HepG2 (cell line): ENCODE data around the gene HOXC10. TPM values are rescaled to one million over a fixed set of nuclear protein-coding genes. Genes with fewer than 3 reads are reported as not detected.
A peak's percentile ranks its signal among the peaks of the same experiment; 100 is the strongest.

ENCODE experiments used
- ATAC-seq: fragments of 200-7000 bp; cut with Tn5 transposase; 3 replicates; pipeline ENCODE4 v1.9.1; 2020; ENCODE audit warnings: mild to moderate bottlenecking, moderate library complexity
- BruUV-seq: library from RNA; stranded (reverse); fragments of 400-500 nt; replicated peaks from 2 replicates; lab custom pipeline; 2021; lab: Mats Ljungman, UMichigan
- CTCF ChIA-PET: fragments of 300-600 bp; formaldehyde crosslinking; extraction: SDS; loops from one replicate; lab custom pipeline; 2021; ENCODE audit warnings: low total read pairs, inconsistent platforms, low intra/inter-chr PET ratio; lab: Yijun Ruan, JAX
- POLR2A ChIA-PET: fragments of 350-600 bp; sonication (Branson Sonifier 250); formaldehyde crosslinking; loops from one replicate; lab custom pipeline; 2020; ENCODE audit warnings: antibody characterized with exemption, inconsistent platforms; lab: Yijun Ruan, JAX
- DNase-seq: peaks from one replicate; pipeline ENCODE4 v3.0.0-alpha.2; 2015; ENCODE audit warnings: low spot score
- FAIRE-seq: peaks from 3 replicates; lab custom pipeline; 2011; peaks lifted over from hg19 to GRCh38; lab: Jason Lieb, UNC
- H2AFZ ChIP-seq: one replicate; pipeline ENCODE4 v1.6.1; 2011; ENCODE audit warnings: low read length, inconsistent platforms
- H3K27ac ChIP-seq: fragments of 300-600 bp; 3 replicates; pipeline ENCODE4 v1.8.0; 2011; ENCODE audit warnings: mixed run types, mild to moderate bottlenecking, mixed read lengths, low read length, inconsistent platforms; ENCODE audit not compliant: insufficient read depth; ENCODE audit errors: extremely low read length
- H3K27me3 ChIP-seq, 2 experiments: fragments of 200-600 bp in 1 of 2; 2 replicates in 1 of 2; 3 replicates in 1 of 2; pipeline versions ENCODE4 v1.6.0 to v1.8.0; 2011; ENCODE audit warnings: low read length in 2 of 2, mild to moderate bottlenecking in 2 of 2, moderate library complexity in 2 of 2, inconsistent platforms in 1 of 2; ENCODE audit not compliant: insufficient read depth in 2 of 2, control insufficient read depth in 1 of 2
- H3K36me3 ChIP-seq, 2 experiments: fragments of 200-600 bp in 1 of 2; replicated peaks in 1 of 2; 2 replicates in 1 of 2; 3 replicates in 1 of 2; pipeline versions ENCODE4 v1.5.1 to v1.8.0; 2011; ENCODE audit warnings: low read length in 2 of 2, inconsistent platforms in 1 of 2; ENCODE audit not compliant: insufficient read depth in 2 of 2, control insufficient read depth in 1 of 2
- H3K4me1 ChIP-seq: 2 replicates; pipeline ENCODE4 v1.5.1; 2012; ENCODE audit warnings: low read length, inconsistent platforms; ENCODE audit not compliant: insufficient read depth
- H3K4me2 ChIP-seq: 2 replicates; pipeline ENCODE4 v1.6.0; 2011; ENCODE audit warnings: low read depth, low read length, inconsistent platforms
- H3K4me3 ChIP-seq, 3 experiments: fragments of 200-600 bp in 1 of 3; sonication (generic), shearing (Covaris generic) in 1 of 3; replicated peaks in 1 of 3; 2 replicates each; pipeline ENCODE4 v1.5.1; 2011 to 2016; ENCODE audit warnings: low read length in 3 of 3, inconsistent platforms in 2 of 3, low read depth in 2 of 3, mild to moderate bottlenecking in 2 of 3, control low read depth in 1 of 3, mixed read lengths in 1 of 3; ENCODE audit not compliant: insufficient read depth in 1 of 3
- H3K79me2 ChIP-seq: one replicate; pipeline ENCODE4 v1.6.1; 2011; ENCODE audit warnings: low read length, inconsistent platforms; ENCODE audit not compliant: insufficient read depth
- H3K9ac ChIP-seq: 2 replicates; pipeline ENCODE4 v1.6.0; 2011; ENCODE audit warnings: mild to moderate bottlenecking, low read depth, low read length, inconsistent platforms; ENCODE audit not compliant: insufficient read depth
- H3K9me3 ChIP-seq: 2 replicates; pipeline ENCODE4 v1.5.1; 2012; ENCODE audit warnings: mild to moderate bottlenecking, low read length
- H4K20me1 ChIP-seq: 2 replicates; pipeline ENCODE4 v1.6.0; 2011; ENCODE audit warnings: inconsistent platforms, mild to moderate bottlenecking, low read length, moderate library complexity; ENCODE audit not compliant: insufficient read depth
- GATAD2A ChIP-seq: IDR thresholded peaks from 2 replicates; pipeline ENCODE4 v1.6.1; 2016
- HMGXB4 ChIP-seq, 2 experiments: sonication (generic) in 1 of 2; formaldehyde crosslinking in 1 of 2; IDR thresholded peaks; 2 replicates each; pipeline versions ENCODE4 v1.4.0 to v1.6.1; 2018 to 2020; ENCODE audit warnings: missing genetic modification reagents in 2 of 2, borderline replicate concordance in 1 of 2, low read depth in 1 of 2, mild to moderate bottlenecking in 1 of 2, missing biosample characterization in 1 of 2
- IKZF1 ChIP-seq: fragments of 450-650 bp; IDR thresholded peaks from 2 replicates; pipeline ENCODE4 v1.7.1; 2016
- ISX ChIP-seq: sonication (generic); formaldehyde crosslinking; conservative IDR thresholded peaks from 2 replicates; pipeline ENCODE4 v1.5.0; 2020; ENCODE audit warnings: missing genetic modification reagents
- POGK ChIP-seq: sonication (generic); formaldehyde crosslinking; conservative IDR thresholded peaks from 2 replicates; pipeline ENCODE4 v1.8.0; 2022; ENCODE audit warnings: mild to moderate bottlenecking, moderate library complexity, missing genetic modification reagents
- SIX1 ChIP-seq: sonication (generic); formaldehyde crosslinking; IDR thresholded peaks from 2 replicates; pipeline ENCODE4 v1.4.0; 2020; ENCODE audit warnings: missing genetic modification reagents, borderline replicate concordance
- TAF1 ChIP-seq: sonication (generic); formaldehyde crosslinking; IDR thresholded peaks from 2 replicates; pipeline ENCODE4 v1.4.0; 2020; ENCODE audit warnings: missing genetic modification reagents
- TEF ChIP-seq: sonication (generic); formaldehyde crosslinking; IDR thresholded peaks from 2 replicates; pipeline ENCODE4 v1.5.0; 2020; ENCODE audit warnings: missing genetic modification reagents
- TOPORS ChIP-seq: sonication (generic); formaldehyde crosslinking; IDR thresholded peaks from 2 replicates; pipeline ENCODE4 v1.8.0; 2023; ENCODE audit warnings: mild to moderate bottlenecking, missing genetic modification reagents
- ZNF350 ChIP-seq: sonication (generic); formaldehyde crosslinking; IDR thresholded peaks from 2 replicates; pipeline ENCODE4 v1.4.0; 2020; ENCODE audit warnings: mild to moderate bottlenecking, low read depth, missing genetic modification reagents, borderline replicate concordance
- ZNF552 ChIP-seq: sonication (generic); formaldehyde crosslinking; IDR thresholded peaks from 2 replicates; pipeline ENCODE4 v1.9.0; 2022; ENCODE audit warnings: missing genetic modification reagents, mild to moderate bottlenecking, borderline replicate concordance
- WGBS: methylation state at CpG from one replicate; pipeline ENCODE4 v1.1.6; 2017; ENCODE audit warnings: low lambda C conversion rate; 5-methylcytosine and 5-hydroxymethylcytosine counted together
- in situ Hi-C: cut with HindIII; loops from 2 replicates; pipeline ENCODE4 v1.10.0; 2017; ENCODE audit warnings: low pct_unique_long_range_greater_than_20kb; ENCODE audit not compliant: extremely low pct_ligation_motif_present
- intact Hi-C: fragments of 100-400 bp; cut with micrococcal nuclease; formaldehyde crosslinking; loops from one replicate; pipeline ENCODE4 v1.10.0; 2022; ENCODE audit not compliant: unreplicated experiment
- polyA plus RNA-seq, 8 experiments: library from polyadenylated mRNA; depleted of rRNA in 3 of 8; stranded (reverse) in 7 of 8; unstranded in 1 of 8; fragments of >200 nt; fragmentation: Illumina TruSeq in 4 of 8; extraction: Trizol in 4 of 8; gene quantifications; 2 replicates each; pipeline versions ENCODE4 v1.2.1 to v1.2.3, GENCODE V29; 2011 to 2016; ENCODE audit warnings: low read depth in 4 of 8, missing spikeins in 1 of 8, mixed read lengths in 1 of 8; ENCODE audit not compliant: insufficient read depth in 1 of 8
- total RNA-seq, 5 experiments: library from RNA; depleted of rRNA; stranded (reverse); fragments of >200 nt; fragmentation: Illumina TruSeq; extraction: Trizol; gene quantifications; 2 replicates each; pipeline ENCODE4 v1.2.3, GENCODE V29; 2016; ENCODE audit warnings: low read depth in 1 of 5

The HOXC10 gene
- total and polyA plus RNA-seq, 2 of the 13 experiments (the other 11 are each of a cell fraction or from before 2014, with no cell fraction given): not detected

- TF ChIP-seq ISX (no peak), TOPORS (no peak), IKZF1 (no peak), TEF (CRISPR knock-in tag) (no peak), GATAD2A (no peak), HMGXB4 (CRISPR knock-in tag; IDR thresholded peaks at IDR 0.05; ENCODE audit: borderline replicate concordance in 1 of 2, low read depth in 1 of 2) (0 out of 4 replicates have a peak, but pooled peaks of 1 of the 2 experiments have one; percentile 24), TAF1 (CRISPR knock-in tag) (no peak)
These were observed 4.5 kb downstream of the HOXC10 start (continued) for GRCh38 chr12:53989227-53990113.

- Histone ChIP-seq H3K27ac (no peak overlapping the region), H3K9me3 (no peaks in the 10 kb centered on the region), H2AFZ (no peak overlapping the region), H4K20me1 (no peaks in the 10 kb centered on the region), H3K4me3 (no peak overlapping the region), H3K79me2 (no peaks in the 10 kb centered on the region), H3K4me2 (no peak overlapping the region), H3K9ac (no peak overlapping the region), H3K4me1 (peaks cover 55% of the 10 kb centered on the region), H3K27me3 (peaks cover 10 to 39% of the 10 kb centered on the region in 2 experiments), H3K36me3 (no peaks in the 10 kb centered on the region)
- TF ChIP-seq ZNF350 (CRISPR knock-in tag): no peak
- TF ChIP-seq ZNF552 (CRISPR knock-in tag): no peak
- TF ChIP-seq POGK: no peak
- no peak for TF ChIP-seq SIX1
- no peak for DNase-seq
- in situ Hi-C loops (loop anchor here (10.0 kb wide), 1 partner anchor 384 kb away; no protein-coding TSS in a partner anchor), intact Hi-C loops (no loop called here)
- BruUV-seq: no TSS peak
- FAIRE-seq: no peak
- ChIA-PET POLR2A (no interaction called here), CTCF (no interaction called here)
- no peak for ATAC-seq
- 61% methylated on average over 24 of the region's 27 CpGs for WGBS
These were observed 5.5 kb downstream of the HOXC10 start for GRCh38 chr12:53990311-53991076.
